Neutrophil (primary cell): Measurements from ENCODE around the gene NECAP2.

Experiments
- H3K27ac ChIP-seq: fragments of 200-600 bp; sonication (generic); 2 replicates; pipeline ENCODE4 v1.5.1; 2016; ENCODE audit warnings: mild to moderate bottlenecking, moderate library complexity
- H3K27me3 ChIP-seq: fragments of 200-600 bp; sonication (generic); 2 replicates; pipeline ENCODE4 v1.6.0; 2016; ENCODE audit warnings: mild to moderate bottlenecking
- H3K36me3 ChIP-seq: fragments of 200-600 bp; sonication (generic); 2 replicates; pipeline ENCODE4 v1.5.1; 2017
- H3K4me1 ChIP-seq, 2 experiments: fragments of 200-600 bp in 1 of 2; sonication (generic) in 1 of 2; 1 replicate in 1 of 2; 2 replicates in 1 of 2; pipeline versions ENCODE4 v1.5.1 to v1.6.1; 2013 to 2016; ENCODE audit warnings: low read depth in 1 of 2, low read length in 1 of 2, mild to moderate bottlenecking in 1 of 2, moderate library complexity in 1 of 2; ENCODE audit not compliant: control insufficient read depth in 1 of 2, insufficient read depth in 1 of 2
- H3K4me3 ChIP-seq, 2 experiments: fragments of 200-600 bp in 1 of 2; sonication (generic) in 1 of 2; 1 replicate in 1 of 2; 2 replicates in 1 of 2; pipeline ENCODE4 v1.5.1; 2013 to 2016; ENCODE audit warnings: low read depth in 1 of 2, low read length in 1 of 2, mild to moderate bottlenecking in 1 of 2, moderate library complexity in 1 of 2
- H3K9me3 ChIP-seq: fragments of 200-600 bp; sonication (generic); 2 replicates; pipeline ENCODE4 v1.5.1; 2016
- CTCF ChIP-seq: fragments of 200-600 bp; sonication (generic); IDR thresholded peaks from 2 replicates; pipeline ENCODE4 v1.5.1; 2016; ENCODE audit warnings: antibody characterized with exemption

Gene NECAP2

GRCh38 chr1:16440470-16441281 lies at the start of gene NECAP2:
NECAP2 (plus strand) TSS chr1:16440724; CDS start chr1:16440762, 38 bp downstream.
- Histone ChIP-seq H3K4me1 (peaks cover 18 to 20% of the 10 kb centered on the region in 2 experiments), H3K36me3 (peaks cover 27% of the 10 kb centered on the region), H3K4me3 (peak within 1 kb of the TSS; percentile 70 to 92), H3K27me3 (no peaks in the 10 kb centered on the region), H3K9me3 (no peaks in the 10 kb centered on the region), H3K27ac (peak within 1 kb of the TSS; percentile 83)
- TF ChIP-seq CTCF: peak; percentile 85

- no peaks in the 10 kb centered on the region for H3K9me3 ChIP-seq
- peaks cover 21 to 24% of the 10 kb centered on the region in 2 experiments for H3K4me1 ChIP-seq
- peak overlapping the region; percentile 62 for H3K27ac ChIP-seq
- H3K27me3 ChIP-seq: no peaks in the 10 kb centered on the region
- no peak overlapping the region for H3K4me3 ChIP-seq
- no peak for TF ChIP-seq CTCF
- peaks cover 39% of the 10 kb centered on the region for H3K36me3 ChIP-seq
Measured at GRCh38 chr1:16391411-16391810, 49.1 kb upstream of the NECAP2 start.

GRCh38 chr1:16392740-16393569 lies 47.6 kb upstream of the NECAP2 start:
- peaks cover 54% of the 10 kb centered on the region for H3K36me3 ChIP-seq
- no peak overlapping the region for H3K27ac ChIP-seq
- H3K4me1 ChIP-seq: peaks cover 9% of the 10 kb centered on the region in 2 experiments
- no peaks in the 10 kb centered on the region for H3K9me3 ChIP-seq
- H3K27me3 ChIP-seq: no peaks in the 10 kb centered on the region
- H3K4me3 ChIP-seq: no peak overlapping the region
- no peak for TF ChIP-seq CTCF

GRCh38 chr1:16393570-16394521 lies 46.7 kb upstream of the NECAP2 start:
- Histone ChIP-seq H3K27ac (no peak overlapping the region), H3K4me3 (no peak overlapping the region), H3K27me3 (no peaks in the 10 kb centered on the region), H3K4me1 (peaks cover 9% of the 10 kb centered on the region in 2 experiments), H3K36me3 (peaks cover 63% of the 10 kb centered on the region), H3K9me3 (no peaks in the 10 kb centered on the region)
- TF ChIP-seq CTCF: no peak

GRCh38 chr1:16394977-16395376 lies 45.5 kb upstream of the NECAP2 start:
- Histone ChIP-seq H3K4me1 (peaks cover 9% of the 10 kb centered on the region in 2 experiments), H3K4me3 (no peak overlapping the region), H3K36me3 (peaks cover 74% of the 10 kb centered on the region), H3K27ac (no peak overlapping the region), H3K27me3 (no peaks in the 10 kb centered on the region), H3K9me3 (no peaks in the 10 kb centered on the region)
- TF ChIP-seq CTCF: no peak
